ENCODE data around the gene PNMA1.
A peak's percentile ranks its signal among the peaks of the same experiment; 100 is the strongest.

The PNMA1 gene

DNA sequence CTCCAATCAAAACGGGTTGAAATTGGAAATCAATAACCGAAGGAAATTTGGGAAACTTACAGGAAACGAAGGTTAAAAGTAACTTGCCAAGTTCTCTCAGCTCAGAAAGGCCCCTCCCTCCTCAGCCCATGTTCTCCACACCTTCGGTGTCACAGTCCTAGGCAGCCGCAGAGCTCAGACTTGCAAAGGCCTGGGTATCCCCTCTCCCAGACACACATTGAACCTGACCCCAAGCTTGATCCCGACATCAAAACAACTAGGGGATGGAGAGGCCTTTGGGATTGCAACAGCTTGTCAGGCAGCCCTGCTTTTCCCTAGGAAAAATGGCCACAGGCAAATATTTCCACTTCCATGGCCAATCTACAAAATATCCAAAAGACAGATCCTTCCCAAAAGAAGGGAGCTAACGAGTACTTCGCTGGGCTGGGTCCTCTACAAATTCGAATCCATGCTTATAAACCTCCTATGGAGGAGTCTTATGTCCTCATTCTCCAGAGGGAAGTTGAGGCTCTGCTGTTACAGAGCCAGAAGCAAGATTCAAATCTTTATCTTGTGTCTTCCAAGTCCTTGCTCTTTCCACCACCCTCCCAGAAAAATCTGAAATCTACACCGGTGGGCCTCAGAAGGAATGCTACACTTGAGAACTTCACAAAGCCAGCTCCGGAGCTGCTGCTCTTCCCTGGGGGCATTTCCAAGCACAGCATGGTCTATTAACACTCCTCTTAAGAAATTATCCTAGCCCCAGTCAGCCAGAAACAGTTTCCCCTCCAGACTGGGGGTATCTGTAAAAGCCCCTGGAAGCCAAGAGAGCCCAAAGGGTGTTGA lies 35.7 kb upstream of the PNMA1 start:
- no peak for DNase-seq

DNA sequence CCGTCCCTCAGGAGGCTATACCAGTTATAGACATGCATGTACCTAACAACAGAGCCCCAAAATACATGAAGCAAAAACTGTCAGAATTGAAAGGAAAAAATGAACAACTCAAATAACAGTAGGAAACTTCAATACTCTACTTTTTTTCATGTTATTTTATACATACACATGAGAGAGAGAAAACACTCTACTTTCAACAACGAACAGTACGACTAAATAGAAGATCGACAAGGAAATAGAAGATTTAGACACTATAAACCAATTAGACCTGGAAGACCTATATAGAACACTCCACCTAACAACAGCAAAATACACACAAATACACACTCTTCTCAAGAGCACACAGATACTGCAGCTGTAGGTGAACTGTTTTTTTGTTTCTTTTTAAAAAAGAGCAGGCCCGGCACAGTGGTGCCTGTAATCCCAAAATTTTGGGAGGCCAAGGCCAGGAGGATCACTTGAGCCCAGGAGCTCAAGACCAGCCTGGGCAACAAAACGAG lies 34.7 kb upstream of the PNMA1 start:
- no peak for DNase-seq

DNA sequence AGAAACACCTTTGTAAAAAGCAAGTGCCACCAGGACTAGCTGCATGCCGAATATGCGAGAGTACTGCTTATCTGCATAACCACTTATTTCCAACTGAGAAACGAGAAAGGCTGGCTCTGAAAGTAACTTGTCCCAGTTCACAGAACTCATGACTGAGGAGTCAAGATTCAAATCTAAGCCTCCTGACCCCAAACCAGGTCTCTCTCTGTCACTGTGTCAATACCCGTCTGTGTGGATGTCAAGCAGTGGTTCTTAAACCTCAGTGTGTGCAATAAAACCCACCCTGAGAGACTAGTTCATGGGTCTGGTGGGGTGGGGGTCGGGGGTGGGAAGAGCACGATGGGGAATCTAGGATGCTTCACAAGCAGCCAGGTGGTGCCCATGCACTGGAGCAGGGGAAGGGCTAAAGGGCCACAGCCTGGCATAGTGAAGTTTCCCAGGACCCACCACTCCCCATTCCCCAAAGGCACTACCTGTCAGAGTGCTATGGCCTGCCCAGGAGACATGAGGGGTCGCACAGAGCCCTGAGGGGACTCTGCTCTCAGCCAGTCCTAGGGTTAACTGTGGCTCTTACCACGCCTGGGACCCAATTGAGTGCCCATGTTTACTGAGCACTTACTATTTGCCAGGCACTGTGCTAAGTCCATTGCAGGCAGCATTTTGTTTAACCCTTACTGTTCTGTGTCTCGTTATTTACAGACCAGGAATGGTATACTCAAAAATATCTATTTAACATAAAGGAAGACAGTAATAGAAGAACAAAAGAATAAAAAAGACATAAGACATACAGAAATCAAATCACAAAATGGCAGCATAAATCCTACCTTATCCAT lies 33.4 kb upstream of the PNMA1 start:
- no peak for DNase-seq

DNA sequence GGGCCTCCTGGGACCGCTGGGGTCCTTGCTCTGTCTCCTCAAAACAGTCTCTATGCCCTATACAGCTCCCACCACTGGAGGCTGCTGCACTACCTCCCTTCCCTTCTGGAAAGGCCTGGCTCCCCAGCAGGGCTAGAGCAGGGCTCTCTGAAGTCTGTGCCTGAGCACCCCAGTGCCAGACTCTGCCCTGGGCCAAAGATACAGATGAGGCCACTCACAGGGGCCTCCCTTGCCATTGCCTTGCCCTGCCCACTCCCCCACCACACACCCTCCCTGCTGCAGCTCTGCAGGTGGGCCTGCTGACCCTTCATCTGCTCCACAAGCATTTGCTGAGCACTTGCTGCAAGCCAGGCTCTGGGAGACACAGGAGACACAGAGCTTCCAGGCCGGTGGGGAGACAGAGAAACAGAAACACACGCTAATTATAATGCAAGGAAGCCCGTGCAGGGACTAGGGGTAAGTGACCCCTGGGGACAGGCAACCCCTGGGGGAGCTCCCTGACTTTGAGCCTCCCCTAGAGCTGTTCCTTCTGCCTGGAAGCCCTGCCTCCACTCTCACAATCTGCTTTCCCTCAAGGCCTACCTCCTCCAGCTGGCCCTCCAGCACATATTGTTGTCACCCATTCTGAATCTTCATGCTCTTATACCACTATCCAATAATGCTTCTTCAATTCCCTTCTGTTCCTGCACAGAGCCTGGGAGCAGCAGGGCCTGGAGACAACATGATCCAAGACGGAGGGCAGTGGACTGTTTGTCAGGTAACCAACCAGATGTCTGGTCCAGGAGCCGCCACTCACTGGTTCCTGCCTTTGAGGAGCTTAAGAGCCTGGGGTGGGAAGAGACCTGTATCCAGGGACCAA lies 32.6 kb upstream of the PNMA1 start:
- peak; percentile 41 for DNase-seq

DNA sequence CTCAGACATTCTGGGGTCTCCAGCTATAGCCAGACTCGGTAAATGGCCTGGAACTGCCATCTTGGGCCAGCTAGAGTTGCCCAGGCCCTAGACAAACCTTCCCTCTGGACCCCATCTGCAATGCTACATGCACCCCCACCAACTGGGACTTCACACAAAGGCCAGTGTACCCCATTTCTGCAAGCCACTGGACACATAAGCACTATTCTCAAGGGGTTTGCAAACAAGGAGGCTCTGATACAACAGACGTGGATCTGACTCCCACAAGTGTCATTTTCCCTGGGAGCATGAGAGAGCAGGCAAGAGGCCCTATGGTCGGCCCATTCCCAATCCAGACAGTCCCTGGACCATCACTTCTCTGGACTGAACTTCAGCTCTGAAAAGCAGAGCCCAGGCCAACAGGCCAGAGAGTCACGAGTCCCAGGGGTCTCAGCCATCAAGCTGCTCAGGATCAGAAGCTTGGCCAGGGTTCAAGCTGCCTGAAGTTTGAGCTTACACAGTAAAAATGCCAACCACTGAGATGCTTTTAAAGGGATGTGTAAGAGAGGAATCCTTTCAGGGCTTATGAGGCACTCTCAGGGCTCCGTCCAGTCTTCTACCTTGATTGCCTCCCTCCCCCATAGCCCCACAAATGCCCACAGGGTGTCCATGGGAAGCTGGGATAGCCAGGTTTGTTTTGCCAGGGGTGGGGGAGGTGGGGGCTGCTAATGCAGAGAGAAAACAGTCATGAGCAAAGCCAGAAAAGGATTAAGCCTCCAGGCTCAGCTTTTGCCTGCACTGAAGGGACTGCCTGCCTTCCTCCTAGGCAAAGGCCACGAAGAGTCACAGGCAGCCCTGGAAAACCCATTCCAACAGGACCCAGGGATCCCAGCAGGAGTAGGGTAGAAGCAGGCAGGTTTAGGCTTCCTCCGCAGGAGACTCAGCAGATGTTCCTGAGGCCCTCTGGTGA lies 31.7 kb upstream of the PNMA1 start:
- no peak for DNase-seq

DNA sequence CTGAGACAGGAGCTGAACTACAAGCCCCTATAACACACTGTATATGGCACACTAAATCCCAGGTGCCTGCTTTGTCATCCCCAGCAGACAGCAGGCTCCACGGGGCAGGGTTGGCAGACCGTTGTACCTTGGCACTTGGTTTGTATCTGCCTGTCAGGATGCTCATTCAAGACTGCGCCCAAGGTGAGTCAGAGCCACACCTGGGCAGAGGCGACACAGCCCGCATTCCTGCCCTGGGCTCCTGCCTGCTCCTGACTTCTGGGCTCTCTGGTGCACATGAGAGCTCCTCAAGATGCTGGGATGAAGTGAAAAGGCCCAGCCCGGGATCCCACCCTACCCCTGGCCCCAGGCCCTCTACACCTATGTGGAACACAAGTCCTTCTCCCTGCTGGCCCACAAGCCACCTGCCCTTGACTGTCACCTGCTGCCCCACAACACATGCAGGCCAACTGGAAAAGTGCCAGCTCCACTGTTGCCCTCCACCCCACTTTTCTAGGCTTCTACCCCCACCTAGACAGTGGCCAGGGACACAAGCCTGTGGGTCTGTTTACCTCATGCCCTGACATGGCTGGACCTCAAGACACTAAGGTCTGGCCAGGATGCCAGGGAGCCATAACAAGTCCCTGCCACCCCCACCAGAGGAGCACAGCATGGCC lies 30.8 kb upstream of the PNMA1 start:
- DNase-seq, result no peak

DNA sequence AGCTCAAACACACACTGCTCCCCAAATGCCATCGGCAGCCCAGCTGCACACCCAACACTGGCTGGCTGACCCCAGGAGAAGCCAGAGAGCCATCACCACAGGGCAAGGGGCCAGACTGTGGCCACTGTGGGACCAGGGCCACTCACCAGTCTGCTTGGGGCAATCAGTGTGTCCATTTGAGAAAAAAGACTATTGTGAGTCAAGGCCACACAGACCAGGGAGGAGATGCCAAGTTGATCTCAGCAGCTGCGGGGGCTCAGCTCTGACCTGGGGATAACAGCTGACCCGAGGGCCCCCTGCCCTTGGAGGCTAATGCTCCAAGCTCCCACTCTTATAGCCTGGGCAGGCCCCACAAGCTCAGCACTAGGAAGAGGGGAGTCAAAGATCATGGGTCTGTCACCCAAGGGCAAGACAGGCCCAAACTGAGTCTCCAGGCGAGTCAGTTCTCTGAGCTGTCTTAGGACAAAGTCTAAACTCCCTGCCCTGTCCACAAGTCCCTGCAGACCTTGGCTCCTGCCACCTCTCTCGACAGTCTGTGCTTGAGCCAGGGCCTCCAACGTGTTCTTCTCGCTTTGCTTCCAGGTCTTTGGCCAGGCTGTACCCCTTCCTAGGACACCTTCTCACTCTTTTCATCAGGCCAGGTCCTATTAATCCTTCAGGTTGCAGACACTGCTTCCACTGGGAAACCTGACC lies 30.1 kb upstream of the PNMA1 start:
- DNase-seq, result no peak

DNA sequence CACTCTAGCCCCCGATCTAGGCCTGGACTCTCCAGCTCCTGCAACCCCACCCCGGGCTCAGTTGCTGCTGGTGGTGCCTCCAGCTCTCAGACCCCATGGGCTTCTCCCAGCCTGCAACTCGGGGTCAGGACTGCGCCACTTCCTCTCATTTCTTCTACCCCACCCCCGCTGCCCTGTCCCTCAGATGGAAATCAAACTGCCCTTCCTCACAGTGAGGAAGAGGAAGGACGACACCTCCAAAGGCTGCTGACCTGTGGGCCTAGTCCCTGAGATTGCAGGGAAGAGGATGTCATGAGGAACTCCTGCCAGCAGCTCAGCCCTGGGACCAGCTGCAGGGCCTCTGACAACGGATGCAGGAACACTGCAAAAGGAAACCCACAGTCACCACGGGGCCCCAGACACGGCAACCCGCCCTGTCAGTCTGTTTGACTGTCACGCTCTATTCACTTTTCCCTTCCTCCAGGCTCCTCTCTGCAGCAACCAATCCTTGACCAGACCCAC lies 29.3 kb upstream of the PNMA1 start:
- no peak for DNase-seq

DNA sequence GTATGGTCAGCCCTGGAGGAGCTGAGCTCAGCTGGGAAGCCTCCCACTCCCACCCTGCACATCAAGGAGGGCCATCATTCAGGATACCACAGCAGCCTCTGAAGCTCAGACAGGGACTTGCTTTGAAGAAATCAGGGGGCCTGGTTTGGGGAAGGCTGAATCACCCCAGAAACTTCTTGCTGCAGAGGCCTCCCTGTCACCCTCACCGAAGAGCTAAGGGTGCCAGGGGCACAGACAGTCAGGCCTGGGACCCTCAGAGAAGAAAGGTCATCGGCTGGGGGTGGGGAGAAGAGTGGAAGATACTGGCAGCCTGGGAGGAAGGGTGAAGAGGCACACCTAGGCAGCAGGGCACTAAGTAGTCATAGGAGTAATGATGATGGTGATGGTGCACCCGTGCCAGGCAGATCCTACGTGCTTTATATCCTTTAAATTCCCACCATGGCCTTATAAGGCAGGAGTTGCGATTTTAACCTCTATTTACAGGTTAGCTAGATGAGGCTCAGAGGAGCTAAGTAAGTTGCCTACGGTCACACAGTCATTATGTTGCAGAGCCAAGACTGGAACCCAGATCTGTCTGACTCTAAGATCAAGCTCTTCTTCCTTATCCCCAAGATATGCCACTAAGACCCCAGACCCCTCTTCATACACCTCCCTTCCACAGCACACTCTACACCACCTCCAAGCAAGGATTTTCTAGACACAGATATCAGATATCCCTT lies 28.5 kb upstream of the PNMA1 start:
- no peak for DNase-seq

DNA sequence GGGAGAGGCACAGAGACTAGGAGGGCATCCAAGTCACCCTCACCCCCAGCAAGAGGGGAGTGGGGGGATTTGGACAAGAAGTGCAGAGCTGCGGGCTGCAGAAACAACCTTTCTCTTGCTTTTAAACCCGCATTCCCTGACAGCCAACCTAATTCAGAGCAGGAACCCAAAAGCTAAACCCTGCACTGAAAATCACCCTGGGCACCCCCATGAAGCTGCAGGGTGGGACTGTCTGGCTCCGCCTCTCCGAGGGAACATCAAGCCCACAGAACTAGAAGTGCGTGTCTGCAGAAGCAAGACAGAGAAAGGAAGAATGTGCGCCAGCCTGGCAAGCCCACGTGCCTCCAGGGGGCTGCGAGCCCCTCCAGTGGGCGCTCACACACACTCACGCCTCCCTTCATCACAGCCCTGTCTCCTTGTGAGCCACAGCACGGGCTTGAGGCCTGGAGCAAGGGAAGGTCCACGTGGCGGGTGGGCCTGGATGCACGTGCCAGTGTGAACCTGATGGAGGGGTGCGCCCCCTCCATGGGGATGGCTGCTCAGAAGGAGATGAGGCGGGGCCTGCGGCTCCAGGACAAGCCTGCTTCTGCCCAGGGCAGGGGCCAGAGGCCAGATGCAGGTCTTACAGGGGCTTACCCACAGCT lies 27.8 kb upstream of the PNMA1 start:
- DNase-seq, result peak; percentile 80

DNA sequence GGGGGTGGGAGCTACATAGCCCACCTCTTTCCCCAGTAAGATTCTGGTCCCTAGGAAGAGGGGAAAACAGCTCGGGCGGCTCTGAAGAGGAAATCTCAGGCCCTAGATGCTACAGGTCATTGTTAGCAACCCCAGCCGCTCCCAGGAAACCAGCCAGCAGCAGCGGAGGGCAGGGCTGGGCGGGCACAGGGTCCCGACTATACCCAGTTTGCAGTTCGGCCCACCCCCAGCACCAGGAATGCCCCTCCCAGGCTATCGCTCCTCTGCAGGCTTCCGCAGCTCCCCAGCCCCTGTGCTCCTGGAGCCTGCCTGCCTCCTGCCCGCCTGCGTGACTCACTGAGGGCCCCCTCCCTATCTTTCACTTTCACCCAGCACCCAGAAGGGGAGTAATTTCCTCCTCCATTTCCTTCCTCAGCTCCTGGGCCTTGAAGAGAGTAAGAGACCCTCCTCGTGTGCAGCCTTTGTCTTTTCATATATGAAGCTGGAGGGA lies 27.2 kb upstream of the PNMA1 start:
- no peak for DNase-seq

DNA sequence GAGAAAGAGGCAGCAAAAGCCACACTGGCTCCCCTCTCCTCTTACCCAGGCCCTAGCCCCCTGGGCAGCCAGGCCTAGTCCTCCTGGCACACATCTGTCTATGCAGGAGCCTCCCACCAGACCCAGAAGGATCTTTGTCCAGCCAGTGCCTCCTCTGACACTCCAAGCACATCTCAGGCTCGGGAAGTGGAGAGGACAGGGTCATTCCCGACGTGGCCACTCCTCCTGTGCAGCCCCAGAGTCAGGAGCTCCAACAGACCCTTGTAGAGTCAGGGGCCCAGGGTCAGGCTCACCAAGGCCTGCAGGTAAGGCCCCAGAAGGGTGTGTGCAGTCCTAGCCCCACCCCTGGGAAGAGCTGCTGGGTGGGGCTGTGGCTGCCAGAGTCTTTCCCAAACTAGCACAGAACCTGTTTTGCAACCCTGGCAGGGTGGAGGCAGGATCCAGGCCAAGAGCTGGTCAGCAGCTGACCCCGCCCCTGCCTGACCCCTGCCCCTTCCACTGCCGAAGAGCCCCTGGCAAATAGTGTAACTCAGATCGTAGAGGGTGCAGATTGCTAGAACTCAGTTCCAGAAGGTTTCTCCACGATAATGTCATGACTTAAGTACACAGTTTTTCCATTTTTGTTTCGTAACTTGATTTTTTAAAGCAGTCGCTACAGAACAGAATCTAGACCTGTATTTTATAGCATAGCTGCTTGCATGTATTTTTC lies 26.6 kb upstream of the PNMA1 start:
- peak; percentile 31 for DNase-seq

DNA sequence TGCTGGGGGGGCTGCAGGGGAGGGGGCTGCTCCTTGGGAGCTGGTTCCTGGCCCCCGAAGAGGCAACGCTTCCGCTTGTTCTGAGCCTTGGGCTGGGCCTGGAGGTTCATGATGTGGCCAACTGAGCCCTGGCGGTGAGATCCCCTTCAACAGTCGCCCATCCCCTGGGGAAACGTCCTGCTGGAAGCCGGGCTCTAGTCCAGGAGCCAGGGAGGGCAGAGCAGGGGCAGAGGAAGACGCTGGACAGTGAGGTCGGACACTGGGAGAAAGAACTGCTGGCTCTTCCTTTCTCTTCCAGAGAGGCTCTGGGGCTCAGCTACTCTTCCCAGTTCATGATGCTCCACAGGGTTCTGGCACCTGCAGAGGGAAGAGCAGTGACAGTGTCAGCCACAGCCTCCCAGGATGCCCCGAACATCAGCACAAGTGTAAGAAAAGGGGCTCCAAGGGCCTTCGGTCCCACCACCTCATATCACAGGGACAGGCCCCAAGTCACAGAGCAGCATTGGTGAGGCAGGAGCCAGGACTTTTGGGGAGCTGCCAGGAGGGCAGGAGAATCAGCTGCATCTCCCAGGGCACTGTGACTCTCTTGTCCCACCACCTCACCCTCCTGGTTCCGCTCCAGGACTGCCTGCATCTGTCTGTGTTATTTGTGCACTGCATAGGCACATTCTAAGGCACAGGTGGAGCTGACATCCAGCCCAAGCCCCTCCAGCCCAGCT lies 25.9 kb upstream of the PNMA1 start:
- DNase-seq, result no peak

DNA sequence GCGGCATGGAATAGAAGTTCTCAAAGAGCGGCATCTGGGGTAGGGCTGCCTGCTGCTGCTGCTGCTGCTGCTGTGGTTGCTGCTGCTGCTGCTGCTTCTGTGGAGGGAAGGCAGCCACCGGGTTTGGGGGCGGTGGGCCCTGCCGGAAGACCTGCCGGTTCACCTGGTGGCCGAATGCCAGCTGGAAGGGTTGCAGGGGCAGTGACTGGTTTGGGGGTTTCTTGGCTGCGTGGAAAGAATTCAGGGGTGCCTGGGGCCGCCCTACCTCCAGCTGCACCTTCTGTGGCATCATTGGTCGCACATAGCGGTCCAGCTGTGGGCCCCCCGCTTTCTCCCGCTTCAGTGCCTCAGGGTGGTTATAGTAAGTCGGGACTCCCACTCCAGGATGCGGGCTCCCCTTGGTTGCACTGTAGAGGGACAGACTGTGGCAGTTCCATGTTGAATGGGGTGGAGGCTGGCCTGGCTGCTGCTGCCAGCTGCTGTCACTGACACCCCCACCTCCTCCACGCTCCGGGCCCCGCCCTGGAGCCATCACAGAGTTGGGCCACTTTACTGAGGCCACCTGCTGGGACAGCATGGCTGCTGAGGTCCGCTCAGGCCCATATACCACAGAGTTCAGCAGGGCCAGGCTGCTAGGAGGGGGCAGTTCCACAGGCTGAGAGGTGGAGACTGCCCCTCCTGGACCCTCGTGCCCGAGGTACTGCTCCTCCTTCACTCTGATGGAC lies 25.2 kb upstream of the PNMA1 start:
- DNase-seq, result no peak

DNA sequence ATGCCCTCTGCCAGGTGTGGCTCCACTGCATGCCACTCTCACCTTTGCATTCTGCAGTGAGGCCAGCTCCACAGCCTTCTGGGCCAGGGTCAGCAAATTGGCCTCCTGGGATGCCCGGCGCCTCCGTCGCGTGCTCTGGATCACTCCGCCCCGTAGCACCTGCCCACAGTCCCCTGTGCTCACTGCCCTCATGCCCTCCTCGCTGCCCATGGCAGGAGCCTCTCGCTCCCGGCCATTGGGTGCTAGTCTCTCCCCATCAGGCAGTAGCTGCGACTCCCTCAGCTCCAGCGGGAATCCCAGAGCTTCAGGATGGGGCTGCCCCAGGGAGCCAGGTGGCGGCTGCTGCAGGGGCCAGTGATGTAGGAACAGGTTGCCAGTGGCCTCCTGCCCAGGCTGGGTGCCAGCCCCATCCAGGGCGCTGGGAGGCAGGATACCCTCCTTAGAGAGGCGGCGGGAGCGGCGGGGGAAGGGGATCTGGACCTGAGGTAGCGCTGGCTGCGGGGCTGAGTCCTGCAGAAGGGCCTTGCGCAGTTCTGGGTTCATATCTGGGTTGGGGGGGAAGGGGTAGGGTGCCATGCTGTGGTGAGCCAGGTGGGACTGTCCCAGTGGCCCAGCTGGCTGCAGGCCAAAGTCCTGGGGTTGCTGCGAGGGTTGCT lies 24.5 kb upstream of the PNMA1 start:
- no peak for DNase-seq

DNA sequence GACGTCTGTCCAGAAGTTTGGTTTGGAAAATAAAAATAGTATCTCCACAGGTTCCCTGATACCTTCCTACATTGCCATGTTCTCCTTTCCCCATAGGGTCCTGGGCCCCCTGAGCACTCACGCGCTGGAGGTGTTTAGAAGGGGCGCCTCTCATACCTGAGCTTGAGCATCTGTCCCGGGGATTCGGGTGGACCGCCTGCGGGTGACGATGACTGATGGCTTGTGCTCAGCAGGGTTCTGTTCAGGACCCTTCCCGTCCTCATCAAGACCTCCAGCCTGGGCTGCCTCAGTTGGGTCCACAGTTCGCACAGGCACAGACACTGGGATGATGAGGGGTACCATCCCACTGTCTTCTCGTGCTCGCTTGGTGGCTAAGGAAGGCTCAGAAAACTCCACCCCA lies 22.7 kb upstream of the PNMA1 start:
- DNase-seq, result no peak
